Esophagus muscularis mucosa (tissue), 4 donors: ENCODE results near the gene RAB6A. TPM values are rescaled to one million over a fixed set of nuclear protein-coding genes. Genes with fewer than 3 reads are reported as not detected.

Experiments
- DNase-seq: peaks from one replicate; pipeline ENCODE4 v3.0.0-alpha.2; 2017; ENCODE audit errors: extremely low spot score
- H3K27ac ChIP-seq, 4 donors: fragments of 200-600 bp; sonication (generic); replicated peaks in 1 of 4; 1 replicate in 3 of 4; 2 replicates in 1 of 4; pipeline ENCODE4 v1.5.1; 2016 to 2019; ENCODE audit warnings: mild to moderate bottlenecking in 1 of 4
- H3K27me3 ChIP-seq, 4 donors: fragments of 200-600 bp; sonication (generic); one replicate each; pipeline versions ENCODE4 v1.5.1 to v1.6.0; 2016 to 2019
- H3K36me3 ChIP-seq, 4 donors: fragments of 200-600 bp; sonication (generic); one replicate each; pipeline ENCODE4 v1.5.1; 2016 to 2019
- H3K4me1 ChIP-seq, 4 donors: fragments of 200-600 bp; sonication (generic); one replicate each; pipeline ENCODE4 v1.5.1; 2016 to 2019
- H3K4me3 ChIP-seq, 4 donors: fragments of 200-600 bp; sonication (generic); 1 replicate in 2 of 4; 2 replicates in 2 of 4; pipeline ENCODE4 v1.5.1; 2016 to 2019; ENCODE audit warnings: mild to moderate bottlenecking in 4 of 4, moderate library complexity in 1 of 4
- H3K9me3 ChIP-seq, 4 donors: fragments of 200-600 bp; sonication (generic); 1 replicate in 3 of 4; 2 replicates in 1 of 4; pipeline ENCODE4 v1.5.1; 2016 to 2019
- EP300 ChIP-seq: sonication (generic); formaldehyde crosslinking; IDR thresholded peaks from one replicate; pipeline ENCODE4 v1.6.1; 2017; ENCODE audit warnings: antibody characterized with exemption
- POLR2A ChIP-seq: fragments of 450-650 bp; IDR thresholded peaks from one replicate; pipeline ENCODE4 v1.6.1; 2017; ENCODE audit warnings: antibody characterized with exemption, moderate library complexity, mild to moderate bottlenecking, low read depth
- POLR2AphosphoS5 ChIP-seq, 2 donors: sonication (generic); formaldehyde crosslinking; IDR thresholded peaks; one replicate each; pipeline ENCODE4 v1.6.1; 2017; ENCODE audit warnings: antibody characterized with exemption in 2 of 2
- WGBS: methylation state at CpG from one replicate; pipeline ENCODE4 v1.1.5; 2018; 5-methylcytosine and 5-hydroxymethylcytosine counted together
- intact Hi-C: fragments of 100-400 bp; cut with DNase I; formaldehyde crosslinking; loops from one replicate; pipeline ENCODE4 v1.15.1; 2023
- total RNA-seq, 4 donors: library from RNA; depleted of rRNA; stranded (reverse); fragments of >200 nt; gene quantifications; one replicate each; pipeline versions ENCODE4 v1.1.0 to v1.2.1, GENCODE V29; 2016
- TF ChIP-seq, protein P1 (sequence below), 3 experiments: fragments of 200-600 bp in 2 of 3; fragments of 450-650 bp in 1 of 3; sonication (generic) in 2 of 3; IDR thresholded peaks; one replicate each; pipeline ENCODE4 v1.5.1; 2017 to 2019; ENCODE audit warnings: antibody characterized with exemption in 3 of 3, mild to moderate bottlenecking in 2 of 3, moderate library complexity in 1 of 3

RAB6A gene
- total RNA-seq, 4 donors from 2014 or later, result 107 to 161 (median 134) TPM

DNA sequence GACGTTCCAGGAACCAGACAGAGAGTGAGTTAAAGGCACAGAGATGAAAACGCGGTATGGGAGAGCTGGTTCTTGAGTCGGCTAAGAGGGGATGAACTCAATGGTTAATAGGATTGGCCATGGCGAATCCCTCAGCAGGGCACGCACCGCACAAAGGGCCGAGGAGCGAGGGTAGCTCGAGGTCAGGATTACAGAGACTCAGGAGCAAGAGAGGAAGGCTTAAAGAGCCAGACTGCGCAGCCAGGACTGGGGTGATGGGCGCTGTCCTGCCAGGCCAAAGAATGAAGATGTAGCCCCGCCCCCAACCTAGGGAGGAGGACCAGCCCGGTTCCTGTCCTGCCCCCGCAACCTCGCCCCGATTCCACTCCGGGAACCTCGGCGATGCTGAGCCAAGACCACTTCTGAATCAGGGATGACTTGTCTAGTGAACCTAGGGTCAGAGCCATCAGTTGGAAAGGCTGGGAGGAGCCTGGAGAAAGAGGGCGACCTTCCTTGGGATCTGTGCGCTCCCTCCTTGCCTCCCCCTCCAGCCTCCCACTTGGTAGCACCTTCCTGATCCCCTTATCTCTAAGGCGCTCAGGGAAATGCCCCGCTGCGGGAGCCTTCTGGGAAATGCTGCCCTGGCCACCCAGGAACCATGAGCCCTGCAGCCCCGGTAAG, 114.8 kb downstream of the RAB6A start, which contains the start of gene PLEKHB1:
PLEKHB1 (plus strand) TSS at position 610 of the 660 bp plus-strand sequence; CDS start at position 638, 28 bp downstream.
- no peak for DNase-seq
- no peaks in the 10 kb centered on the region for H3K9me3 ChIP-seq
- TF ChIP-seq, protein P1, sequence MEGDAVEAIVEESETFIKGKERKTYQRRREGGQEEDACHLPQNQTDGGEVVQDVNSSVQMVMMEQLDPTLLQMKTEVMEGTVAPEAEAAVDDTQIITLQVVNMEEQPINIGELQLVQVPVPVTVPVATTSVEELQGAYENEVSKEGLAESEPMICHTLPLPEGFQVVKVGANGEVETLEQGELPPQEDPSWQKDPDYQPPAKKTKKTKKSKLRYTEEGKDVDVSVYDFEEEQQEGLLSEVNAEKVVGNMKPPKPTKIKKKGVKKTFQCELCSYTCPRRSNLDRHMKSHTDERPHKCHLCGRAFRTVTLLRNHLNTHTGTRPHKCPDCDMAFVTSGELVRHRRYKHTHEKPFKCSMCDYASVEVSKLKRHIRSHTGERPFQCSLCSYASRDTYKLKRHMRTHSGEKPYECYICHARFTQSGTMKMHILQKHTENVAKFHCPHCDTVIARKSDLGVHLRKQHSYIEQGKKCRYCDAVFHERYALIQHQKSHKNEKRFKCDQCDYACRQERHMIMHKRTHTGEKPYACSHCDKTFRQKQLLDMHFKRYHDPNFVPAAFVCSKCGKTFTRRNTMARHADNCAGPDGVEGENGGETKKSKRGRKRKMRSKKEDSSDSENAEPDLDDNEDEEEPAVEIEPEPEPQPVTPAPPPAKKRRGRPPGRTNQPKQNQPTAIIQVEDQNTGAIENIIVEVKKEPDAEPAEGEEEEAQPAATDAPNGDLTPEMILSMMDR (IDR thresholded peaks at IDR 0.05), result no peak
- TF ChIP-seq POLR2AphosphoS5 (IDR thresholded peaks at IDR 0.05), result no peak
- TF ChIP-seq POLR2A, result no peak
- no peak for TF ChIP-seq EP300
- 59% methylated on average over 23 of the region's 26 CpGs for WGBS
- peaks cover 0 to 13% (median 0%) of the 10 kb centered on the region in 4 donors for H3K27me3 ChIP-seq
- H3K4me1 ChIP-seq, result peaks cover 0 to 23% (median 14%) of the 10 kb centered on the region in 4 donors
- intact Hi-C loops, result no loop called here
- peak within 1 kb of the TSS; percentile 44 to 56 (median 48) for H3K4me3 ChIP-seq
- H3K36me3 ChIP-seq, result no peaks in the 10 kb centered on the region
- H3K27ac ChIP-seq, result no peak within 1 kb of the TSS

DNA sequence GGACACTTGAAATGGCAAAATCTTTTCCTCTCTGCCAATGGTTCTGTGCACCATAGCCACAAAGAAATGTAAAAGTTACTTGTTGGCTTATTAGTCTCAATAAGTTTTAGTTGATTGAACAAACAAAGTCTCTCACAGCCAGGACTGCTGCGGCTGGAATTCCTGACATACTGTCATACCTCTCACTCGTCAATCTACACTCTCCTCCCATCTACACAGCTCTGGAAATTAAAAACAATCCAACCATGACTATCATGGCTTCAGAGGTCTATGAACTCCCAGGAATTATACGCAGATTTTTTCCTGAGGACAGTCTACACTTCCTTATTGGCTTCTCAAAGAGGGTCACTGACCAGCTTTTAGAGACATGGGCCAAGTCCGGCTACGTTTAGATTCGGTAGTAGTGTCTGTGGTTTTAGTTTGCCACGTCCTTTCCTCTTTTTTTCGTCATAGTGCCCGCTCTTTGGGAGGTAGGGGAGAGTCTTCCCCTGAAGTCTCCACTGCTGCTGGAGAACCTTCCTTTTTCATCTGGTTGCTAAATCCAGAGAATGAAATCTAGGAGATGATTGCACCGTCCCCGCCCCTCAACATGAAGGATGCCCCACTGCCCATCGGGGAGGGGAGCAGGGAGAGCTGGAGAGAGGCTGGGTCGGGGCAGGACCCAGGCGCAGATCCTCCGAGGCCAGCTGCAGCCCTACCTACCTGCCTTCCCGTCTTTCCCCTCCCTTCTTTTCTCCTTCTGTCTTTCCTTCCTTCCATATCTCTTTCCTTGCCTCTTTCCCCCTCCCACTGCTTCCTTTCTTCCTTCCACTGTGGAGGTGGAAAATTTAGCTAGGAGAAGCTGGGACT, 115.5 kb downstream of the RAB6A start:
- DNase-seq, result no peak
- 53% methylated on average over 16 of the region's 16 CpGs for WGBS

DNA sequence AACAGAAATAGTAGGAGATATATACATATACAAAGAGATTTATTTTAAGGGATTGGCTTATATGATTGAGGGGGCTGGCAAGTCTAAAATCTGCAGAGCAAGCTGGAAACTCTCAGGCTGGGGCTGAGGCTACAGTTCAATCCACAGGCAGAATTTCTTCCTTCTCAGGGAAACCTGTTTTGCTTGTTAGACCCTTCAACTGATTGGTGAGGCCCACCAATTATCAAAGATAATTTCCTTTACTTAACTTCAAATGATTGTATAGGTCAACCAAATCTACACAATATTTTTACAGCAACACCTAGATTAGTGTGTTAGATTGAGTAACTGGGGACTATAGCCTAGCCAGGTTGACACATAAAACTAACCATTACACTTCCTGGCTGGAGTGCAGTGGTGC, 119.2 kb downstream of the RAB6A start:
- Histone ChIP-seq H3K27ac (no peak overlapping the region), H3K4me3 (no peak overlapping the region), H3K36me3 (no peaks in the 10 kb centered on the region), H3K4me1 (peaks cover 0 to 9% (median 2%) of the 10 kb centered on the region in 4 donors), H3K27me3 (peaks cover 0 to 13% (median 0%) of the 10 kb centered on the region in 4 donors), H3K9me3 (no peaks in the 10 kb centered on the region)
- TF ChIP-seq POLR2AphosphoS5 (IDR thresholded peaks at IDR 0.05) (no peak), POLR2A (no peak), EP300 (no peak)
- TF ChIP-seq, protein P1 (IDR thresholded peaks at IDR 0.05), result no peak
- no peak for DNase-seq
- intact Hi-C loops, result no loop called here

More for the DNA sequence above, 115.5 kb downstream of the RAB6A start:
- Histone ChIP-seq H3K36me3 (no peaks in the 10 kb centered on the region), H3K9me3 (no peaks in the 10 kb centered on the region), H3K27me3 (peaks cover 0 to 13% (median 0%) of the 10 kb centered on the region in 4 donors), H3K4me3 (no peak overlapping the region), H3K4me1 (peaks cover 0 to 23% (median 14%) of the 10 kb centered on the region in 4 donors), H3K27ac (no peak overlapping the region)
- intact Hi-C loops, result no loop called here
- TF ChIP-seq POLR2AphosphoS5 (IDR thresholded peaks at IDR 0.05), result no peak
- TF ChIP-seq, protein P1 (IDR thresholded peaks at IDR 0.05), result no peak
- no peak for TF ChIP-seq EP300
- TF ChIP-seq POLR2A, result no peak

DNA sequence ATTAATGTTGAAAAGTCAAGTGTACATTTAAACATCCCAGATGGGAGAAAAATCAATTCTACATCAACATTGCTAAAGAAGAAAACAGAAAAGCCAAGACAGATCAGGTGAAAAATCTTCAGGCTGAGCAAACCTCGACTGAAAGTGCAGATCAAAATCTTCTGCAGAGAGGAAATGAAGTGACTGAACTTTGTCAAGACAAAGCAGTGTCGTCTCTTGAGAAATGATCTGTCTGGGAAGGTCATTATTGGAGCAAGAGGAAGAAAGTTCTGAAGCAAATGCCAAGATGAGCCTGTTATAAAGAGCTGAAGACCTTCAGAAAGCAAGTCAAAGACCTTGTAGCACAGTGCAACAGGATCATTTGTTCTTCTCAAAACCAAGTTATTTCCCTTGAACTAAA, 120.3 kb downstream of the RAB6A start:
- no peak for DNase-seq
- Histone ChIP-seq H3K36me3 (no peaks in the 10 kb centered on the region), H3K4me3 (no peak overlapping the region), H3K27ac (no peak overlapping the region), H3K27me3 (peaks cover 0 to 13% (median 0%) of the 10 kb centered on the region in 4 donors), H3K9me3 (no peaks in the 10 kb centered on the region), H3K4me1 (peaks cover 0 to 2% (median under 1%) of the 10 kb centered on the region in 4 donors)
- intact Hi-C loops, result no loop called here
- WGBS, result 64% methylated on average over 2 of the region's 2 CpGs
- TF ChIP-seq POLR2AphosphoS5 (IDR thresholded peaks at IDR 0.05), result no peak
- TF ChIP-seq EP300, result no peak
- TF ChIP-seq POLR2A, result no peak
- TF ChIP-seq, protein P1 (IDR thresholded peaks at IDR 0.05), result no peak
